HepG2 (cell line): ENCODE measurements around the gene ENO2. TPM values are rescaled to one million over a fixed set of nuclear protein-coding genes. Genes with fewer than 3 reads are reported as not detected.

Experiments
- CCDC6 ChIP-seq: sonication (generic); formaldehyde crosslinking; IDR thresholded peaks from 2 replicates; pipeline ENCODE4 v1.8.1; 2022; ENCODE audit warnings: mild to moderate bottlenecking, missing genetic modification reagents, moderate library complexity
- CEBPG ChIP-seq: IDR thresholded peaks from 2 replicates; pipeline ENCODE4 v1.6.1; 2016
- HNRNPLL ChIP-seq: fragments of 200-400 bp; formaldehyde crosslinking; IDR thresholded peaks from 2 replicates; pipeline ENCODE4 v1.6.1; 2017; ENCODE audit warnings: mild to moderate bottlenecking, low read depth, low read length; ENCODE audit not compliant: poor library complexity, severe bottlenecking
- KMT2B ChIP-seq: IDR thresholded peaks from 2 replicates; pipeline ENCODE4 v1.6.1; 2016; ENCODE audit warnings: missing genetic modification reagents, missing compliant biosample characterization
- RXRA ChIP-seq: sonication (generic); formaldehyde crosslinking; IDR thresholded peaks from 2 replicates; pipeline ENCODE4 v1.5.1; 2020; ENCODE audit warnings: missing genetic modification reagents
- SP1 ChIP-seq, 2 experiments: fragments of 450-650 bp in 1 of 2; sonication (generic) in 1 of 2; formaldehyde crosslinking in 1 of 2; IDR thresholded peaks; 2 replicates each; pipeline versions ENCODE4 v1.4.0 to v1.6.1; 2016 to 2020; ENCODE audit warnings: missing genetic modification reagents in 1 of 2
- ZFX ChIP-seq: sonication (generic); formaldehyde crosslinking; IDR thresholded peaks from 2 replicates; pipeline ENCODE4 v1.4.0; 2020; ENCODE audit warnings: mild to moderate bottlenecking, low read depth, missing genetic modification reagents, moderate library complexity
- ZKSCAN5 ChIP-seq: sonication (generic); formaldehyde crosslinking; IDR thresholded peaks from 2 replicates; pipeline ENCODE4 v1.5.1; 2020; ENCODE audit warnings: mild to moderate bottlenecking, missing genetic modification reagents
- ZNF230 ChIP-seq: sonication (generic); formaldehyde crosslinking; IDR thresholded peaks from 2 replicates; pipeline ENCODE4 v1.4.0; 2020; ENCODE audit warnings: mild to moderate bottlenecking, missing genetic modification reagents
- ZNF768 ChIP-seq: sonication (generic); formaldehyde crosslinking; IDR thresholded peaks from 2 replicates; pipeline ENCODE4 v1.4.0; 2020; ENCODE audit warnings: missing genetic modification reagents
- ZNF782 ChIP-seq: sonication (generic); formaldehyde crosslinking; IDR thresholded peaks from 2 replicates; pipeline ENCODE4 v1.4.0; 2020; ENCODE audit warnings: missing genetic modification reagents, mild to moderate bottlenecking, borderline replicate concordance
- polyA plus RNA-seq, 8 experiments: library from polyadenylated mRNA; depleted of rRNA in 3 of 8; stranded (reverse) in 7 of 8; unstranded in 1 of 8; fragments of >200 nt; fragmentation: Illumina TruSeq in 4 of 8; extraction: Trizol in 4 of 8; gene quantifications; 2 replicates each; pipeline versions ENCODE4 v1.2.1 to v1.2.3, GENCODE V29; 2011 to 2016; ENCODE audit warnings: low read depth in 4 of 8, missing spikeins in 1 of 8, mixed read lengths in 1 of 8; ENCODE audit not compliant: insufficient read depth in 1 of 8
- total RNA-seq, 5 experiments: library from RNA; depleted of rRNA; stranded (reverse); fragments of >200 nt; fragmentation: Illumina TruSeq; extraction: Trizol; gene quantifications; 2 replicates each; pipeline ENCODE4 v1.2.3, GENCODE V29; 2016; ENCODE audit warnings: low read depth in 1 of 5
- TF ChIP-seq, protein P1 (sequence below): sonication (generic); formaldehyde crosslinking; IDR thresholded peaks from 2 replicates; pipeline ENCODE4 v1.4.0; 2020; ENCODE audit warnings: low read depth, missing genetic modification reagents
- TF ChIP-seq, protein P2 (sequence below): IDR thresholded peaks from 2 replicates; pipeline ENCODE4 v1.6.1; 2016; ENCODE audit warnings: low read depth, control low read depth
- TF ChIP-seq, protein P3 (sequence below): sonication (generic); formaldehyde crosslinking; IDR thresholded peaks from 2 replicates; pipeline ENCODE4 v1.4.0; 2020; ENCODE audit warnings: missing genetic modification reagents
- TF ChIP-seq, protein P4 (sequence below): sonication (generic); formaldehyde crosslinking; IDR thresholded peaks from 2 replicates; pipeline ENCODE4 v1.8.0; 2023; ENCODE audit warnings: mild to moderate bottlenecking, missing genetic modification reagents
- TF ChIP-seq, protein P5 (sequence below): sonication (generic); formaldehyde crosslinking; IDR thresholded peaks from 2 replicates; pipeline ENCODE4 v1.5.0; 2020; ENCODE audit warnings: missing genetic modification reagents

The ENO2 gene
- total and polyA plus RNA-seq, 2 of the 13 experiments (the other 11 are each of a cell fraction or from before 2014, with no cell fraction given): 19.3 to 136 TPM

DNA sequence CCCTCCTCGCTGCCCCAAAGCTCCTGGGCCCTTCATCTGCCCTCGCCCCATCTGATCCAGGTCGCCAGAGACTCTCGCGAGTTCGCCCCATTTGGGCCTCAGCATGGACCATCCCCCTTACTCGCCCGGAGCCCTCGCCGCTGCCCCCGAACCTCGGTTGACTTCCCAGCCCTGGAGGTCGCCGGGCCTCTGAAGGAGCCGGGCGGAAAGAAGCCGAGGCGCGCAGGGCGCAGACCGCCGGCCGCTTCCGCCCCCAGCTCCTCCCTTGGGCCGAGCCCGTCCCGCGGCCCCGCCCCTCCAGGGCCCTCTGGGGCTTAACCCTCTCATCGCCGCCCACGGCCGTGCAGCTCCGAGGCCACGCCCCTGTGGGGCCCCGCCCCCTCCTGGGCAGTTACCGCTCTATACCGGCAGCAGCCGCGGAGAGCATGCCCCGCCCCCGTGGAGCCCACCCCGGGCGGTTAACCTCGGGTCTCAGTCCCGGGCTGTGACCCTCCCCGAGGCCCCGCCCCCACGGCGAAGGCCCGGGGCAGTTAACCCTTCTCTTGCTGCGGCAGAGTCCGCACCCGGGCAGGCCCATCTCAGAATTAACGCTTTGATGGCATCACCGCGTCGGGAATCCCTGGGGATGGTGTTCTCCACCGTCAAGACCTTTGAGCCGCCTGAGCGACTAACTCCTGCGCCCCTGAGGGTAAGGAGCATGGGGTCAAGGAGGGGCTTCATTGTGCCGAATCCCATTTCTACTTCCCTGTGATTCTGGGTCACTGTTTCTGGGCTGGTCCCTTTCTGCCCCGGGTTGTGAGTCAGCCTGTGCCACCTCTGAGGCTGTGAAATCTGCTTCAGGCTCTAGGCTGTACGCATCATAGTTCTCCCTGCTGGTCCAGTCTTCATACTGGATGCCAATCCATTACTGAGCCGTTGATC, 41.0 kb upstream of the ENO2 start, which contains the start of gene SPSB2 (continued):
- TF ChIP-seq, protein P1, sequence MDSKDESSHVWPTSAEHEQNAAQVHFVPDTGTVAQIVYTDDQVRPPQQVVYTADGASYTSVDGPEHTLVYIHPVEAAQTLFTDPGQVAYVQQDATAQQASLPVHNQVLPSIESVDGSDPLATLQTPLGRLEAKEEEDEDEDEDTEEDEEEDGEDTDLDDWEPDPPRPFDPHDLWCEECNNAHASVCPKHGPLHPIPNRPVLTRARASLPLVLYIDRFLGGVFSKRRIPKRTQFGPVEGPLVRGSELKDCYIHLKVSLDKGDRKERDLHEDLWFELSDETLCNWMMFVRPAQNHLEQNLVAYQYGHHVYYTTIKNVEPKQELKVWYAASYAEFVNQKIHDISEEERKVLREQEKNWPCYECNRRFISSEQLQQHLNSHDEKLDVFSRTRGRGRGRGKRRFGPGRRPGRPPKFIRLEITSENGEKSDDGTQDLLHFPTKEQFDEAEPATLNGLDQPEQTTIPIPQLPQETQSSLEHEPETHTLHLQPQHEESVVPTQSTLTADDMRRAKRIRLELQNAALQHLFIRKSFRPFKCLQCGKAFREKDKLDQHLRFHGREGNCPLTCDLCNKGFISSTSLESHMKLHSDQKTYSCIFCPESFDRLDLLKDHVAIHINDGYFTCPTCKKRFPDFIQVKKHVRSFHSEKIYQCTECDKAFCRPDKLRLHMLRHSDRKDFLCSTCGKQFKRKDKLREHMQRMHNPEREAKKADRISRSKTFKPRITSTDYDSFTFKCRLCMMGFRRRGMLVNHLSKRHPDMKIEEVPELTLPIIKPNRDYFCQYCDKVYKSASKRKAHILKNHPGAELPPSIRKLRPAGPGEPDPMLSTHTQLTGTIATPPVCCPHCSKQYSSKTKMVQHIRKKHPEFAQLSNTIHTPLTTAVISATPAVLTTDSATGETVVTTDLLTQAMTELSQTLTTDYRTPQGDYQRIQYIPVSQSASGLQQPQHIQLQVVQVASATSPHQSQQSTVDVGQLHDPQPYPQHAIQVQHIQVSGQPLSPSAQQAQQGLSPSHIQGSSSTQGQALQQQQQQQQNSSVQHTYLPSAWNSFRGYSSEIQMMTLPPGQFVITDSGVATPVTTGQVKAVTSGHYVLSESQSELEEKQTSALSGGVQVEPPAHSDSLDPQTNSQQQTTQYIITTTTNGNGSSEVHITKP: peak; percentile 78; the same call in 1 of the 2 replicates
- TF ChIP-seq ZKSCAN5 (CRISPR knock-in tag) (no peak), ZNF768 (CRISPR knock-in tag) (no peak; the same call in 1 of the 2 replicates), CEBPG (CRISPR knock-in tag) (peak; percentile 19; the same call in 1 of the 2 replicates), RXRA (CRISPR knock-in tag) (peak; percentile 82), CCDC6 (CRISPR knock-in tag) (no peak), HNRNPLL (peak; percentile 77), ZNF782 (no peak), ZNF230 (CRISPR knock-in tag) (no peak; the same call in 1 of the 2 replicates), KMT2B (CRISPR knock-in tag) (0 out of 2 replicates have a peak, but pooled peaks have one; percentile 58), SP1 (IDR thresholded peaks at IDR 0.05) (peak; percentile 63; the same call in 1 of the 2 replicates), SP1 (CRISPR knock-in tag; IDR thresholded peaks at IDR 0.05) (peak; percentile 98), ZFX (CRISPR knock-in tag) (peak; percentile 75; the same call in 1 of the 2 replicates)
- TF ChIP-seq, protein P2, sequence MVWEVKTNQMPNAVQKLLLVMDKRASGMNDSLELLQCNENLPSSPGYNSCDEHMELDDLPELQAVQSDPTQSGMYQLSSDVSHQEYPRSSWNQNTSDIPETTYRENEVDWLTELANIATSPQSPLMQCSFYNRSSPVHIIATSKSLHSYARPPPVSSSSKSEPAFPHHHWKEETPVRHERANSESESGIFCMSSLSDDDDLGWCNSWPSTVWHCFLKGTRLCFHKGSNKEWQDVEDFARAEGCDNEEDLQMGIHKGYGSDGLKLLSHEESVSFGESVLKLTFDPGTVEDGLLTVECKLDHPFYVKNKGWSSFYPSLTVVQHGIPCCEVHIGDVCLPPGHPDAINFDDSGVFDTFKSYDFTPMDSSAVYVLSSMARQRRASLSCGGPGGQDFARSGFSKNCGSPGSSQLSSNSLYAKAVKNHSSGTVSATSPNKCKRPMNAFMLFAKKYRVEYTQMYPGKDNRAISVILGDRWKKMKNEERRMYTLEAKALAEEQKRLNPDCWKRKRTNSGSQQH (CRISPR knock-in tag): peak; percentile 53; the same call in 1 of the 2 replicates
- TF ChIP-seq, protein P3, sequence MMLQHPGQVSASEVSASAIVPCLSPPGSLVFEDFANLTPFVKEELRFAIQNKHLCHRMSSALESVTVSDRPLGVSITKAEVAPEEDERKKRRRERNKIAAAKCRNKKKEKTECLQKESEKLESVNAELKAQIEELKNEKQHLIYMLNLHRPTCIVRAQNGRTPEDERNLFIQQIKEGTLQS (CRISPR knock-in tag): no peak
- TF ChIP-seq, protein P4, sequence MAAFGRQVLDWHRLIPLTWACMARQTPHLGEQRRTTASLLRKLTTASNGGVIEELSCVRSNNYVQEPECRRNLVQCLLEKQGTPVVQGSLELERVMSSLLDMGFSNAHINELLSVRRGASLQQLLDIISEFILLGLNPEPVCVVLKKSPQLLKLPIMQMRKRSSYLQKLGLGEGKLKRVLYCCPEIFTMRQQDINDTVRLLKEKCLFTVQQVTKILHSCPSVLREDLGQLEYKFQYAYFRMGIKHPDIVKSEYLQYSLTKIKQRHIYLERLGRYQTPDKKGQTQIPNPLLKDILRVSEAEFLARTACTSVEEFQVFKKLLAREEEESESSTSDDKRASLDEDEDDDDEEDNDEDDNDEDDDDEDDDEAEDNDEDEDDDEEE: no peak
- TF ChIP-seq, protein P5, sequence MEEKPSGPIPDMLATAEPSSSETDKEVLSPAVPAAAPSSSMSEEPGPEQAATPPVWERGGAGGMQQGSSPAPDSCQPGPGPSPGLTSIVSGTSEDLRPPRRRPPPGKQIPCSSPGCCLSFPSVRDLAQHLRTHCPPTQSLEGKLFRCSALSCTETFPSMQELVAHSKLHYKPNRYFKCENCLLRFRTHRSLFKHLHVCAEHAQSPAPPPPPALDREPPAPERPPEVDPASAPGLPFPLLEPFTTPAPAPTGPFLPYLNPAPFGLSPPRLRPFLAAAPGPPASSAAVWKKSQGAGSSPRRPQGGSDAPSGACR (CRISPR knock-in tag): peak; percentile 45; the same call in 1 of the 2 replicates
